Measurements from ENCODE around the gene PLEKHG3. TPM values are rescaled to one million over a fixed set of nuclear protein-coding genes. Genes with fewer than 3 reads are reported as not detected.

The PLEKHG3 gene
- total and polyA plus RNA-seq, 2 experiments from 2014 or later: 23.0 to 83.1 TPM

DNA sequence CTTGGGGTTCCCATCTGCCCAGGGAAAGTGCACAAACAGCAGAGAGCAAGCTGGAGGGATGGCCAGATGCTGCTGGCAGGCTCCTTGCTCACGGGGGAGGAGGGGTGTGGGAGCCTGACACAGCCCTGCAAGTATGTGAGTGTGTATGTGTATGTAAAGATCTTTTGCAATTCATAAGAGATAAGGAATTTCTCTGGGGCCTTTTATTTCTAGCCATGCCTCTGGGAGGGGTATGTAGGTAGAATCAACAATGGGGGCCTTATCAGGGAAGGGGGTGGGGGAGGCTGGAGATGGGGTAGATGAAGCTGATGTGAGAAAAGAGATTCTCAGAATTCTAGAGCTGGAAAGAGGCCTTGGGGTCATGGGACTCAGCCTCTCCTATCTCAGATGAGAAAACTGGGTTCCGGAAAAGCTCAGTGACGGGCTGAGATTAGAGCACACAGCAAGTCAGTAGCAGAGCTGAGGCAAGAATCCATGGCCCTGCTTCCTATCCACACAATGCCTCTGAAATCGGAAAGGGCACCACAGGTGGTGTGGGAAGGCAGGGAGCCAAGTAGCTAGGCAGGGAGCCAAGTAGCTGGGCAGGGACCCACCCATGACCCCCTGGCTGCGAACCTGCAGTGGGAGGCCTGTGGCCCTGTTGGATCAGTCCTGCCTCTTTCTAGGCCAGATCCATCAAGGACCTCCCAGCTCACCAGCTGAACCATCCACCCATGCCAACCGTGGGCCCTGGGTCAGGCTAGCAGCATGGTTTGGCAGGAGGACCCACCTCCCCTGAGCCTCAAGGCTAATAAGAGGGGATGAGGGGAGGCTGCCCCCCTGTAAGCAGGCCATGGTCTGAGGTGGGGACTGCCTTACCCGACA lies 54.7 kb downstream of the PLEKHG3 start:
- no peaks in the 10 kb centered on the region for H3K9me2 ChIP-seq (ENCODE audit: insufficient read depth)
- Mint-ChIP-seq H3K9me3 (peaks cover 7% of the 10 kb centered on the region; the same call in 2 of the 3 replicates), H3K27ac (no peak overlapping the region), H3K36me3 (ENCODE audit: low read depth) (no peaks in the 10 kb centered on the region; the same call in 2 of the 3 replicates), H3K4me3 (no peak overlapping the region; the same call in 2 of the 3 replicates), H3K4me1 (peaks cover 48% of the 10 kb centered on the region), H3K27me3 (ENCODE audit: insufficient read depth, low read depth, poor library complexity) (peaks cover 36% of the 10 kb centered on the region)
- no peaks in the 10 kb centered on the region for H3K27me3 ChIP-seq (ENCODE audit: insufficient read depth)
- ATAC-seq (no peak), DNase-seq (ENCODE audit: low spot score) (no peak)
- H3K4me2 ChIP-seq: no peak overlapping the region
- H3K4me3 ChIP-seq: no peak overlapping the region
- H2AFZ ChIP-seq: no peak overlapping the region
- H3K4me1 ChIP-seq (ENCODE audit: insufficient read depth): peaks cover 26% of the 10 kb centered on the region
- H3K27ac ChIP-seq (ENCODE audit: low read depth): no peak overlapping the region
- H3K36me3 ChIP-seq (ENCODE audit: insufficient read depth): no peaks in the 10 kb centered on the region
- no peaks in the 10 kb centered on the region for H3K79me2 ChIP-seq (replicated peaks; ENCODE audit: insufficient read depth)
- TF ChIP-seq STAT1 (IDR thresholded peaks at IDR 0.05; ENCODE audit: unreplicated experiment): no peak
- no peak for TF ChIP-seq POLR2AphosphoS5 (IDR thresholded peaks at IDR 0.05; ENCODE audit: low read depth)
- TF ChIP-seq ZNF114 (CRISPR knock-in tag; IDR thresholded peaks at IDR 0.05): no peak
- no peaks in the 10 kb centered on the region for H4K20me1 ChIP-seq (replicated peaks; ENCODE audit: insufficient read depth)
- no peaks in the 10 kb centered on the region for H3F3A ChIP-seq (replicated peaks; ENCODE audit: low read depth)

DNA sequence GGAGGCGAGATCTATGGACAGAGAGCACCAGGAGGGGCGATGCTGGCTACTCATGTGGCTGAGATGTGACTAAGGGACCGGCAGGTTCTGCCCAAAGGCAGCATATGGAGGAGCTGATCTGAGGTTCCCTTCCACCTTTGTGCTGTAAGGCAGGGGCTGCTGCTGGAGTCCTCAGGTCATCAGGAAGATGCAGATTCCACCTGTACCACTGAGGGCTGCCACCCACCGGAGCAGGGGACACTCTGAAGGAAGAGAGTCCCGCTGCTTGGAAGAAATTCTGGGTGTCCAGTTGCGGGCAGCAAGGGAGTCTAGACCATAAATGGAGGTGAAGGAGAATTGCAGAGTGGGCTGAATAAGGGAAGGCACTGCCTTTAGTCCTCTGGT lies 55.3 kb downstream of the PLEKHG3 start:
- no peak for DNase-seq (ENCODE audit: low spot score)
- no peak for TF ChIP-seq POLR2AphosphoS5 (IDR thresholded peaks at IDR 0.05; ENCODE audit: low read depth)
- TF ChIP-seq, protein P1, sequence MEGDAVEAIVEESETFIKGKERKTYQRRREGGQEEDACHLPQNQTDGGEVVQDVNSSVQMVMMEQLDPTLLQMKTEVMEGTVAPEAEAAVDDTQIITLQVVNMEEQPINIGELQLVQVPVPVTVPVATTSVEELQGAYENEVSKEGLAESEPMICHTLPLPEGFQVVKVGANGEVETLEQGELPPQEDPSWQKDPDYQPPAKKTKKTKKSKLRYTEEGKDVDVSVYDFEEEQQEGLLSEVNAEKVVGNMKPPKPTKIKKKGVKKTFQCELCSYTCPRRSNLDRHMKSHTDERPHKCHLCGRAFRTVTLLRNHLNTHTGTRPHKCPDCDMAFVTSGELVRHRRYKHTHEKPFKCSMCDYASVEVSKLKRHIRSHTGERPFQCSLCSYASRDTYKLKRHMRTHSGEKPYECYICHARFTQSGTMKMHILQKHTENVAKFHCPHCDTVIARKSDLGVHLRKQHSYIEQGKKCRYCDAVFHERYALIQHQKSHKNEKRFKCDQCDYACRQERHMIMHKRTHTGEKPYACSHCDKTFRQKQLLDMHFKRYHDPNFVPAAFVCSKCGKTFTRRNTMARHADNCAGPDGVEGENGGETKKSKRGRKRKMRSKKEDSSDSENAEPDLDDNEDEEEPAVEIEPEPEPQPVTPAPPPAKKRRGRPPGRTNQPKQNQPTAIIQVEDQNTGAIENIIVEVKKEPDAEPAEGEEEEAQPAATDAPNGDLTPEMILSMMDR (conservative IDR thresholded peaks at IDR 0.05; ENCODE audit: low read depth in 2 of 2): no peak
- no peak for TF ChIP-seq STAT1 (IDR thresholded peaks at IDR 0.05; ENCODE audit: unreplicated experiment)
- TF ChIP-seq JUNB (IDR thresholded peaks at IDR 0.05; ENCODE audit: unreplicated experiment): no peak
- TF ChIP-seq ZNF331 (CRISPR knock-in tag; IDR thresholded peaks at IDR 0.05; ENCODE audit: low read depth): no peak
- H3K9me3 Mint-ChIP-seq: peaks cover 7% of the 10 kb centered on the region; the same call in 2 of the 3 replicates
- H3K27ac Mint-ChIP-seq: no peak overlapping the region
- H3K4me1 Mint-ChIP-seq: peaks cover 55% of the 10 kb centered on the region
- Histone ChIP-seq H3K27ac (ENCODE audit: low read depth) (no peak overlapping the region), H3K4me1 (ENCODE audit: insufficient read depth) (peaks cover 32% of the 10 kb centered on the region), H3K4me3 (no peak overlapping the region), H3K79me2 (replicated peaks; ENCODE audit: insufficient read depth) (no peaks in the 10 kb centered on the region), H3K9me2 (ENCODE audit: insufficient read depth) (no peaks in the 10 kb centered on the region), H3K27me3 (ENCODE audit: insufficient read depth) (no peaks in the 10 kb centered on the region), H4K20me1 (replicated peaks; ENCODE audit: insufficient read depth) (no peaks in the 10 kb centered on the region), H3K4me2 (no peak overlapping the region), H3K36me3 (ENCODE audit: insufficient read depth) (no peaks in the 10 kb centered on the region), H3F3A (replicated peaks; ENCODE audit: low read depth) (0 out of 2 replicates have a peak, but pooled peaks cover 3% of the 10 kb centered on the region), H2AFZ (no peak overlapping the region)
- H3K27me3 Mint-ChIP-seq (ENCODE audit: insufficient read depth, low read depth, poor library complexity): peaks cover 30% of the 10 kb centered on the region
- H3K36me3 Mint-ChIP-seq (ENCODE audit: low read depth): no peaks in the 10 kb centered on the region; the same call in 2 of the 3 replicates
- ATAC-seq: no peak
- H3K4me3 Mint-ChIP-seq: no peak overlapping the region
